Activated T-cell treated with anti-CD3 and anti-CD28 coated beads, Interleukin-2, amount 50 U/mL, for 48 hours (primary cell): ENCODE results near the gene SV2B.

Experiments
- DNase-seq, 2 experiments: peaks; one replicate each; pipeline ENCODE4 v3.0.0-alpha.2; 2020

SV2B gene

GRCh38 chr15:91108421-91108820 is 8.4 kb downstream of the SV2B start:
- DNase-seq, result no peak

GRCh38 chr15:91109885-91110284 is 9.8 kb downstream of the SV2B start:
- no peak for DNase-seq

GRCh38 chr15:91110407-91110806 is 10.3 kb downstream of the SV2B start:
- DNase-seq, result no peak

GRCh38 chr15:91113030-91113429 is 13.0 kb downstream of the SV2B start:
- no peak for DNase-seq

GRCh38 chr15:91114301-91114700 is 14.2 kb downstream of the SV2B start:
- DNase-seq, result no peak

- no peak for DNase-seq
These were observed 16.3 kb downstream of the SV2B start for GRCh38 chr15:91116113-91117067.

- no peak for DNase-seq
These were observed 17.3 kb downstream of the SV2B start for GRCh38 chr15:91117375-91117774.

- DNase-seq, result no peak
These were observed 18.9 kb downstream of the SV2B start for GRCh38 chr15:91118817-91119590.

GRCh38 chr15:91122296-91122695 is 22.2 kb downstream of the SV2B start:
- DNase-seq, result no peak

GRCh38 chr15:91124132-91124531 is 24.1 kb downstream of the SV2B start:
- DNase-seq, result no peak

GRCh38 chr15:91125162-91125561 is 25.1 kb downstream of the SV2B start:
- no peak for DNase-seq

GRCh38 chr15:91126080-91126479 is 26.0 kb downstream of the SV2B start:
- no peak for DNase-seq

- DNase-seq, result no peak
These were observed 27.3 kb downstream of the SV2B start for GRCh38 chr15:91127236-91127955.

GRCh38 chr15:91128016-91128415 is 28.0 kb downstream of the SV2B start:
- DNase-seq, result no peak

GRCh38 chr15:91129436-91129835 is 29.4 kb downstream of the SV2B start:
- no peak for DNase-seq

- DNase-seq, result no peak
These were observed 32.0 kb downstream of the SV2B start for GRCh38 chr15:91132079-91132478.

GRCh38 chr15:91133511-91133910 is 33.5 kb downstream of the SV2B start:
- no peak for DNase-seq

- no peak for DNase-seq
These were observed 35.4 kb downstream of the SV2B start for GRCh38 chr15:91135201-91136130.

- DNase-seq, result no peak
These were observed 36.4 kb downstream of the SV2B start for GRCh38 chr15:91136386-91136923.

GRCh38 chr15:91140601-91141000 is 40.5 kb downstream of the SV2B start:
- DNase-seq, result no peak

GRCh38 chr15:91141097-91141496 is 41.0 kb downstream of the SV2B start:
- no peak for DNase-seq
